HepG2 (cell line): ENCODE measurements around the gene ELL. TPM values are rescaled to one million over a fixed set of nuclear protein-coding genes. Genes with fewer than 3 reads are reported as not detected.

Source experiments
- ARID5B ChIP-seq: IDR thresholded peaks from 2 replicates; pipeline ENCODE4 v1.4.0; 2020; ENCODE audit warnings: mild to moderate bottlenecking, missing genetic modification reagents
- BORCS8-MEF2B ChIP-seq: sonication (generic); formaldehyde crosslinking; IDR thresholded peaks from 2 replicates; pipeline ENCODE4 v1.8.0; 2022; ENCODE audit warnings: mild to moderate bottlenecking, missing genetic modification reagents
- DRAP1 ChIP-seq: IDR thresholded peaks from 2 replicates; pipeline ENCODE4 v1.6.1; 2016; ENCODE audit warnings: missing genetic modification reagents, missing compliant biosample characterization
- EP300 ChIP-seq, 3 experiments: sonication (generic) in 1 of 3; formaldehyde crosslinking in 1 of 3; IDR thresholded peaks; 2 replicates each; pipeline versions ENCODE4 v1.5.1 to v1.6.1; 2011 to 2020; ENCODE audit warnings: low read depth in 2 of 3, low read length in 2 of 3, borderline replicate concordance in 1 of 3, improper control_type of control experiment in 1 of 3, mild to moderate bottlenecking in 1 of 3, missing genetic modification reagents in 1 of 3, moderate library complexity in 1 of 3
- GATAD2A ChIP-seq: IDR thresholded peaks from 2 replicates; pipeline ENCODE4 v1.6.1; 2016
- GLMP ChIP-seq: sonication (generic); formaldehyde crosslinking; IDR thresholded peaks from 2 replicates; pipeline ENCODE4 v1.9.0; 2021; ENCODE audit warnings: missing genetic modification reagents, mild to moderate bottlenecking, borderline replicate concordance
- NFKBIZ ChIP-seq: IDR thresholded peaks from 2 replicates; pipeline ENCODE4 v1.6.1; 2018; ENCODE audit warnings: missing genetic modification reagents, missing compliant biosample characterization
- SMARCC2 ChIP-seq: fragments of 450-650 bp; IDR thresholded peaks from 2 replicates; pipeline ENCODE4 v1.6.1; 2017; ENCODE audit warnings: antibody characterized with exemption, mild to moderate bottlenecking
- STAT6 ChIP-seq: sonication (generic); formaldehyde crosslinking; IDR thresholded peaks from 2 replicates; pipeline ENCODE4 v1.4.0; 2020; ENCODE audit warnings: missing genetic modification reagents, mild to moderate bottlenecking, borderline replicate concordance
- ZBTB25 ChIP-seq: IDR thresholded peaks from 2 replicates; pipeline ENCODE4 v1.6.1; 2018; ENCODE audit warnings: missing genetic modification reagents
- ZGPAT ChIP-seq: IDR thresholded peaks from 2 replicates; pipeline ENCODE4 v1.6.1; 2016; ENCODE audit warnings: mild to moderate bottlenecking
- ZNF143 ChIP-seq: sonication (generic); formaldehyde crosslinking; IDR thresholded peaks from 2 replicates; pipeline ENCODE4 v1.4.0; 2020; ENCODE audit warnings: missing genetic modification reagents
- ZNF280B ChIP-seq: sonication (generic); formaldehyde crosslinking; IDR thresholded peaks from 2 replicates; pipeline ENCODE4 v1.5.0; 2020; ENCODE audit warnings: missing genetic modification reagents, mild to moderate bottlenecking, borderline replicate concordance
- ZNF335 ChIP-seq: sonication (generic); formaldehyde crosslinking; IDR thresholded peaks from 2 replicates; pipeline ENCODE4 v1.4.0; 2020; ENCODE audit warnings: missing genetic modification reagents
- polyA plus RNA-seq, 8 experiments: library from polyadenylated mRNA; depleted of rRNA in 3 of 8; stranded (reverse) in 7 of 8; unstranded in 1 of 8; fragments of >200 nt; fragmentation: Illumina TruSeq in 4 of 8; extraction: Trizol in 4 of 8; gene quantifications; 2 replicates each; pipeline versions ENCODE4 v1.2.1 to v1.2.3, GENCODE V29; 2011 to 2016; ENCODE audit warnings: low read depth in 4 of 8, missing spikeins in 1 of 8, mixed read lengths in 1 of 8; ENCODE audit not compliant: insufficient read depth in 1 of 8
- total RNA-seq, 5 experiments: library from RNA; depleted of rRNA; stranded (reverse); fragments of >200 nt; fragmentation: Illumina TruSeq; extraction: Trizol; gene quantifications; 2 replicates each; pipeline ENCODE4 v1.2.3, GENCODE V29; 2016; ENCODE audit warnings: low read depth in 1 of 5

Gene ELL
- total and polyA plus RNA-seq, 2 of the 13 experiments (the other 11 are each of a cell fraction or from before 2014, with no cell fraction given), result 3.7 to 5.4 TPM

- TF ChIP-seq EP300 (IDR thresholded peaks at IDR 0.05; ENCODE audit: low read depth in 2 of 2, low read length in 2 of 2) (peak in 1 of 2 experiments; percentile 43; a peak in 1 of 4 replicates), EP300 (CRISPR knock-in tag; IDR thresholded peaks at IDR 0.05; ENCODE audit: borderline replicate concordance) (no peak), ZNF335 (CRISPR knock-in tag) (0 out of 2 replicates have a peak, but pooled peaks have one; percentile 56), ARID5B (CRISPR knock-in tag) (peak; percentile 65), SMARCC2 (no peak), DRAP1 (CRISPR knock-in tag) (peak; percentile 35; the same call in 1 of the 2 replicates), ZBTB25 (CRISPR knock-in tag) (0 out of 2 replicates have a peak, but pooled peaks have one; percentile 20), ZNF143 (CRISPR knock-in tag) (peak; percentile 46; the same call in 1 of the 2 replicates), NFKBIZ (CRISPR knock-in tag) (0 out of 2 replicates have a peak, but pooled peaks have one; percentile 23), STAT6 (CRISPR knock-in tag) (no peak), ZGPAT (CRISPR knock-in tag) (peak; percentile 60; the same call in 1 of the 2 replicates), GATAD2A (CRISPR knock-in tag) (peak; percentile 83), ZNF280B (CRISPR knock-in tag) (0 out of 2 replicates have a peak, but pooled peaks have one; percentile 65), BORCS8-MEF2B (CRISPR knock-in tag) (no peak), GLMP (CRISPR knock-in tag) (no peak)
These were observed 46.0 kb downstream of the ELL start (continued) for GRCh38 chr19:18475762-18476331.
